Measurements from ENCODE around the gene REEP1.

The REEP1 gene

DNA sequence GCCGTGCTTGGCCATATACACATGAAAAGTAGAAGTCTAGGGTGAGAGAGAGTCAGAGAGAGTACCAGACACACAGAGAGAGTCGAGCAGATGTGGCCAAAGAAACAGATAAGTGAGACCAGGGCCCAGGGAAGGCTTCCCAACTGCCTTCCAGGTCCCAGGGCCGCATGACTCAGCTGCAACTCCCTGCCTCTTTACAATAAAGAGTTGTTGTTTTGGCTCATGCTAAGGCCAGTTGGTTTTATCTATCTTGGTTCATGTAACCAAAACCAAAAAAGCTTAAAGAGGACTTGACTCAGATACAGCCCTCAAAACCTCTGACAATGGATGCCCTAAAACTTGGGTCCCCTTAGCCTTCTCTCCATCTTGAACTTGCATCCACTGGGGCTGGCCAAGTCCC is 36.9 kb downstream of the REEP1 start:
- Histone ChIP-seq H3K4me1 (ENCODE audit: control insufficient read depth in 2 of 2, insufficient read depth in 1 of 2, low read depth in 1 of 2, low read length in 2 of 2) (peaks cover 4 to 17% of the 10 kb centered on the region in 2 donors), H3K23ac (ENCODE audit: low read depth, low read length, poor library complexity) (no peak overlapping the region), H3K18ac (ENCODE audit: low read length) (no peak overlapping the region), H4K8ac (ENCODE audit: low read depth, low read length) (no peak overlapping the region), H3K4ac (ENCODE audit: low read length) (no peak overlapping the region), H3K36me3 (replicated peaks in 1 of 2; ENCODE audit: control insufficient read depth in 2 of 2, insufficient read depth in 2 of 2, low read length in 2 of 2) (no peaks in the 10 kb centered on the region), H3K27ac (replicated peaks; ENCODE audit: low read length) (no peak overlapping the region), H2AFZ (ENCODE audit: low read length) (no peak overlapping the region), H2BK12ac (ENCODE audit: low read length) (no peak overlapping the region), H4K91ac (ENCODE audit: low read depth, low read length, poor library complexity) (no peak overlapping the region), H2BK5ac (ENCODE audit: low read length) (no peak overlapping the region), H3K27me3 (ENCODE audit: control insufficient read depth in 3 of 3, insufficient read depth in 3 of 3, low read depth in 1 of 3, low read length in 3 of 3) (peaks cover 0 to 24% (median 0%) of the 10 kb centered on the region in 3 experiments), H3K9me3 (replicated peaks in 1 of 2; ENCODE audit: control insufficient read depth in 2 of 2, insufficient read depth in 1 of 2, low read depth in 1 of 2, low read length in 2 of 2) (no peaks in the 10 kb centered on the region), H3K14ac (ENCODE audit: low read length) (no peak overlapping the region), H2BK120ac (ENCODE audit: low read depth, low read length) (no peak overlapping the region), H2AK5ac (ENCODE audit: low read depth, low read length) (peak overlapping the region; percentile 13), H2BK15ac (ENCODE audit: low read length) (no peak overlapping the region), H3K4me2 (ENCODE audit: insufficient read depth, low read length, poor library complexity, severe bottlenecking) (no peak overlapping the region), H3K9ac (ENCODE audit: low read depth, low read length, poor library complexity) (no peak overlapping the region), H3K79me1 (ENCODE audit: low read depth, low read length) (no peaks in the 10 kb centered on the region), H3K4me3 (ENCODE audit: low read length in 2 of 2) (no peak overlapping the region)
- no CpG with 5 or more reads among the region's 3 CpGs for WGBS, 2 donors (ENCODE audit: extremely low coverage in 2 of 2, insufficient read length in 2 of 2, insufficient replicate concordance in 1 of 2)
- DNase-seq (ENCODE audit: low spot score), result no peak

DNA sequence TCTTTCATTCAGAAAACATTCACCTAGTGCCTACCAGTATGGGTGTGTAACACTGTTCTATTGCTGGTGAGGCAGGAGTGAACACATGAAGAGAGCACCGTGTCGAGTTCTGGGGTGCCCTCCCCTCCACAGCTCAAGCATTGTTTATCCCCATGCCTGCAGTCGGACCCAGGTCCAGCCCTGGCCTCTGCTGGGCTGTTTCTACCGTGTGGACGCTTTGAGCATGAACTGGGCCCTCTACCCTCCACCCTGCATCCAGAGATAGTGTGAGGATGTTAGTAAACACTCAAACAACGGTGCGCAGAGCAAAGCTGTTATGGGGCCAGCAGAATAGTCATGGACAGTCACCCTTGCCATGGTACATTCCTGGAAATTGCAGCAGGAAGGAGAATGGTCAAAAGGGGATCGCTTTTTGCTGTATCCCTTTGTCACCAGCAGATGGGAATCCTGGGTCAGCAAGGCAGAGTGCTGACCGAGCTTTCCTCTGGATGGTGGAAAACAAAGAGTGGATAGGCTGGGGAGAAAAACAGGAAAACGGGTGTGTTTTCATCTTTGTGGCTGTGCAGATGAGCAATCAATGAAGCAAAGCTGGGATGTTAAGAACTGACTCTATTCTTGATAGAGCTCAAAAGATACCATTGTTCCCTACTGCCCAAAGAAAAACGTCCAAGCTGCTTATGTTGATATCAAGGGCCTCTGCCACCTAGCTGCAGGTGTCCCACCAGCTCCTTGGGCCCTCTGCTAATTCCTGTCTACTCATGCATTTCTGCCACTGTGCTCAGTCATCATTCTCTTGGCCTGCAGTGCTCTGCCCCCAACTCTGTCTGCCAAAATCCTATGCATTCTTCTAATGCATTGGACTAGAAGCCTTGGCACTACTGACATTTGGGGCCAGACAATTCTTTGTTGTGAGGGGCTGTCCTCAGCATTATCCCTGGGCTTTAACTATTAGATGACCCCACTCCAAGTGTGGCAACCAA is 38.7 kb downstream of the REEP1 start:
- H3K9me3 ChIP-seq (replicated peaks in 1 of 2; ENCODE audit: control insufficient read depth in 2 of 2, insufficient read depth in 1 of 2, low read depth in 1 of 2, low read length in 2 of 2), result no peaks in the 10 kb centered on the region
- H2BK120ac ChIP-seq (ENCODE audit: low read depth, low read length), result no peak overlapping the region
- H2AFZ ChIP-seq (ENCODE audit: low read length), result peak overlapping the region; percentile 27
- H2BK15ac ChIP-seq (ENCODE audit: low read length), result no peak overlapping the region
- no peak overlapping the region for H4K8ac ChIP-seq (ENCODE audit: low read depth, low read length)
- H3K23ac ChIP-seq (ENCODE audit: low read depth, low read length, poor library complexity), result no peak overlapping the region
- peak overlapping the region; percentile 22 for H3K14ac ChIP-seq (ENCODE audit: low read length)
- peak overlapping the region; percentile 7 for H3K4ac ChIP-seq (ENCODE audit: low read length)
- DNase-seq (ENCODE audit: low spot score), result no peak
- WGBS, 2 donors (ENCODE audit: extremely low coverage in 2 of 2, insufficient read length in 2 of 2, insufficient replicate concordance in 1 of 2), result no CpG with 5 or more reads among the region's 11 CpGs
- H3K79me1 ChIP-seq (ENCODE audit: low read depth, low read length), result no peaks in the 10 kb centered on the region
- no peak overlapping the region for H2BK12ac ChIP-seq (ENCODE audit: low read length)
- H2AK5ac ChIP-seq (ENCODE audit: low read depth, low read length), result peak overlapping the region; percentile 11
- H3K36me3 ChIP-seq (replicated peaks in 1 of 2; ENCODE audit: control insufficient read depth in 2 of 2, insufficient read depth in 2 of 2, low read length in 2 of 2), result no peaks in the 10 kb centered on the region
- peaks cover 0 to 8% (median 0%) of the 10 kb centered on the region in 3 experiments for H3K27me3 ChIP-seq (ENCODE audit: control insufficient read depth in 3 of 3, insufficient read depth in 3 of 3, low read depth in 1 of 3, low read length in 3 of 3)
- H4K91ac ChIP-seq (ENCODE audit: low read depth, low read length, poor library complexity), result no peak overlapping the region
- no peak overlapping the region for H3K27ac ChIP-seq (replicated peaks; ENCODE audit: low read length)
- peak overlapping the region in 1 of 2 donors; percentile 21 for H3K4me3 ChIP-seq (ENCODE audit: low read length in 2 of 2)
- peak overlapping the region; percentile 67 for H3K18ac ChIP-seq (ENCODE audit: low read length)
- H3K4me1 ChIP-seq (ENCODE audit: control insufficient read depth in 2 of 2, insufficient read depth in 1 of 2, low read depth in 1 of 2, low read length in 2 of 2), result peaks cover 4 to 15% of the 10 kb centered on the region in 2 donors
- peak overlapping the region; percentile 32 for H2BK5ac ChIP-seq (ENCODE audit: low read length)
- peak overlapping the region; percentile 45 for H3K9ac ChIP-seq (ENCODE audit: low read depth, low read length, poor library complexity)
- no peak overlapping the region for H3K4me2 ChIP-seq (ENCODE audit: insufficient read depth, low read length, poor library complexity, severe bottlenecking)

DNA sequence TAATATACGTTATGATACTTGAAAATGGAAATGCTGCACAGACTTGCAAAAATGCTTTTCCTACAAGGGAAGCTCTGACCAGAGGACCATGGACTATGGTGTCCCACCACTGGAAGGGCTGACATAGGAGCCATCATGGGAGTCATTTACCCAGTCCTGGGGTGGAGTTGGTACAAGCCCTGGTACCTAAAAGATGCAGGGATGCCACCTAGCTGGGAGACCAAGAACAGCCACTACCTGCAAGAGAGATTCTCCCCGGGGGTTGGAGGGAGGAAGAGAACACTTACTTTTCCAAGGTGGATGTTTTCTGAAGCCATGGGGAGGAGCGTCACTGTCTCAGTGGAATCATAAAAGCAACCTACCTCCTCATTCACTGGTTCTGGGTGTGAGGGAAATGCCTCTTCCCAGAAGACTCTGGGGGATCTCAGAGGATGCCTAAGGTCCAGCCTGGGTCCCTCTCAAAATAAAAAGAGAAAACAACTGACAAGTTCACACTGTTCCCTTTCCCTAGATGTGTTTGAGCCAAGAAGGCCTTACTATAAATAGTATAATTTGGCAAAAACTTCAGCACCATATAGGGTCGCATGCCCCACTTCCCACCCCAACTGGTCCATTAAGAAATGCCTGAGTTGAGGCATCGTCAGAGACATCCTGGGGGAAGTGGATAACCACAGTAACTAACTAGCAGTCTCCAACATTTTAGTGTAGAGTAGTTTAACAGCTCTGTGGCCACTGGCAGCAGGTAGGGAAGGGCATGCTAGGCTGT is 39.9 kb downstream of the REEP1 start:
- Histone ChIP-seq H3K4me3 (ENCODE audit: low read length in 2 of 2) (no peak overlapping the region), H2BK12ac (ENCODE audit: low read length) (no peak overlapping the region), H2BK120ac (ENCODE audit: low read depth, low read length) (no peak overlapping the region), H3K4me1 (ENCODE audit: control insufficient read depth in 2 of 2, insufficient read depth in 1 of 2, low read depth in 1 of 2, low read length in 2 of 2) (peaks cover 4 to 15% of the 10 kb centered on the region in 2 donors), H2BK5ac (ENCODE audit: low read length) (no peak overlapping the region), H3K9ac (ENCODE audit: low read depth, low read length, poor library complexity) (no peak overlapping the region), H2AFZ (ENCODE audit: low read length) (no peak overlapping the region), H4K8ac (ENCODE audit: low read depth, low read length) (no peak overlapping the region), H3K23ac (ENCODE audit: low read depth, low read length, poor library complexity) (no peak overlapping the region), H3K27ac (replicated peaks; ENCODE audit: low read length) (no peak overlapping the region), H3K9me3 (replicated peaks in 1 of 2; ENCODE audit: control insufficient read depth in 2 of 2, insufficient read depth in 1 of 2, low read depth in 1 of 2, low read length in 2 of 2) (no peaks in the 10 kb centered on the region), H3K14ac (ENCODE audit: low read length) (no peak overlapping the region), H4K91ac (ENCODE audit: low read depth, low read length, poor library complexity) (no peak overlapping the region), H3K18ac (ENCODE audit: low read length) (no peak overlapping the region), H3K36me3 (replicated peaks in 1 of 2; ENCODE audit: control insufficient read depth in 2 of 2, insufficient read depth in 2 of 2, low read length in 2 of 2) (no peaks in the 10 kb centered on the region), H3K4ac (ENCODE audit: low read length) (no peak overlapping the region), H3K4me2 (ENCODE audit: insufficient read depth, low read length, poor library complexity, severe bottlenecking) (no peak overlapping the region), H2BK15ac (ENCODE audit: low read length) (no peak overlapping the region), H3K79me1 (ENCODE audit: low read depth, low read length) (no peaks in the 10 kb centered on the region), H2AK5ac (ENCODE audit: low read depth, low read length) (peak overlapping the region; percentile 11), H3K27me3 (ENCODE audit: control insufficient read depth in 3 of 3, insufficient read depth in 3 of 3, low read depth in 1 of 3, low read length in 3 of 3) (peaks cover 0 to 5% (median 0%) of the 10 kb centered on the region in 3 experiments)
- DNase-seq (ENCODE audit: low spot score), result no peak
- WGBS, 2 donors (ENCODE audit: extremely low coverage in 2 of 2, insufficient read length in 2 of 2, insufficient replicate concordance in 1 of 2), result no CpG with 5 or more reads among the region's 5 CpGs

DNA sequence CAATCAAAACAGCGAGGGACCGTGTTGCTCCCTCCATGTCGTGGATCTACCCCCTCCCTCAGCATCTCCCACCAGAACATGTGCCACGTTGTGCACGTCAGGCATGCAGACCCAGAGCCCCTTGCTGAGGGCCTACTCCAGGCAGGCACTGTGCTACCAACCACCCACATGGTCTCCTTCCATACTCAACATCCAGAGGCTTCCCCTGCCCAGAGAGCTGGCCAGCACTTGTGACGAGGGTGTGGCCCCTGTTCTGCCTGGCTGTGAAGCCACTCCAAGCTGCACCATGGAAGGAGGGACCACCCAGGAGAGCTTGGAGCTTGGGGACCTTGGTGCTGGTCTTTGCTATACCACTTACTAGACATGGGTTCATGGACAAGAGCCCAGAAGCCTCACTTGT is 40.5 kb downstream of the REEP1 start:
- no CpG with 5 or more reads among the region's 6 CpGs for WGBS, 2 donors (ENCODE audit: extremely low coverage in 2 of 2, insufficient read length in 2 of 2, insufficient replicate concordance in 1 of 2)
- H3K4ac ChIP-seq (ENCODE audit: low read length), result no peak overlapping the region
- H3K9me3 ChIP-seq (replicated peaks in 1 of 2; ENCODE audit: control insufficient read depth in 2 of 2, insufficient read depth in 1 of 2, low read depth in 1 of 2, low read length in 2 of 2), result no peaks in the 10 kb centered on the region
- no peaks in the 10 kb centered on the region for H3K79me1 ChIP-seq (ENCODE audit: low read depth, low read length)
- no peaks in the 10 kb centered on the region for H3K36me3 ChIP-seq (replicated peaks in 1 of 2; ENCODE audit: control insufficient read depth in 2 of 2, insufficient read depth in 2 of 2, low read length in 2 of 2)
- no peak overlapping the region for H4K91ac ChIP-seq (ENCODE audit: low read depth, low read length, poor library complexity)
- H3K4me3 ChIP-seq (ENCODE audit: low read length in 2 of 2), result no peak overlapping the region
- no peak overlapping the region for H3K27ac ChIP-seq (replicated peaks; ENCODE audit: low read length)
- H3K27me3 ChIP-seq (ENCODE audit: control insufficient read depth in 3 of 3, insufficient read depth in 3 of 3, low read depth in 1 of 3, low read length in 3 of 3), result peaks cover 0 to 6% (median 0%) of the 10 kb centered on the region in 3 experiments
- H3K4me2 ChIP-seq (ENCODE audit: insufficient read depth, low read length, poor library complexity, severe bottlenecking), result no peak overlapping the region
- no peak overlapping the region for H2AFZ ChIP-seq (ENCODE audit: low read length)
- no peak for DNase-seq (ENCODE audit: low spot score)
- no peak overlapping the region for H3K23ac ChIP-seq (ENCODE audit: low read depth, low read length, poor library complexity)
- H3K4me1 ChIP-seq (ENCODE audit: control insufficient read depth in 2 of 2, insufficient read depth in 1 of 2, low read depth in 1 of 2, low read length in 2 of 2), result peaks cover 4 to 11% of the 10 kb centered on the region in 2 donors
- H2BK5ac ChIP-seq (ENCODE audit: low read length), result no peak overlapping the region
- no peak overlapping the region for H2BK12ac ChIP-seq (ENCODE audit: low read length)
- no peak overlapping the region for H3K14ac ChIP-seq (ENCODE audit: low read length)
- H2BK15ac ChIP-seq (ENCODE audit: low read length), result no peak overlapping the region
- no peak overlapping the region for H2BK120ac ChIP-seq (ENCODE audit: low read depth, low read length)
- H2AK5ac ChIP-seq (ENCODE audit: low read depth, low read length), result peak overlapping the region; percentile 13
- no peak overlapping the region for H3K18ac ChIP-seq (ENCODE audit: low read length)
- no peak overlapping the region for H3K9ac ChIP-seq (ENCODE audit: low read depth, low read length, poor library complexity)
- no peak overlapping the region for H4K8ac ChIP-seq (ENCODE audit: low read depth, low read length)
